Effector memory CD4-positive, alpha-beta T cell (primary cell): ENCODE measurements around the gene ACAA1.

Source experiments
- DNase-seq, 3 donors: peaks; one replicate each; pipeline ENCODE4 v3.0.0-alpha.2; 2020
- H3K27ac ChIP-seq: 2 replicates; pipeline ENCODE4 v1.7.0; 2013; ENCODE audit warnings: mild to moderate bottlenecking, low read length, moderate library complexity; ENCODE audit not compliant: insufficient read depth, poor library complexity, severe bottlenecking
- H3K27me3 ChIP-seq: replicated peaks from 2 replicates; pipeline ENCODE4 v1.7.0; 2013; ENCODE audit warnings: mild to moderate bottlenecking, low read length; ENCODE audit not compliant: insufficient read depth, control insufficient read depth, poor library complexity, severe bottlenecking
- H3K36me3 ChIP-seq: 2 replicates; pipeline ENCODE4 v1.7.0; 2013; ENCODE audit warnings: mild to moderate bottlenecking, low read length, moderate library complexity; ENCODE audit not compliant: control insufficient read depth, insufficient read depth
- H3K4me1 ChIP-seq: 2 replicates; pipeline ENCODE4 v1.7.0; 2013; ENCODE audit warnings: low read length, mild to moderate bottlenecking; ENCODE audit not compliant: control insufficient read depth, insufficient read depth, poor library complexity, severe bottlenecking
- H3K4me3 ChIP-seq: 2 replicates; pipeline ENCODE4 v1.7.0; 2013; ENCODE audit warnings: low read length, low read depth, mild to moderate bottlenecking; ENCODE audit not compliant: insufficient read depth, poor library complexity, severe bottlenecking
- H3K9me3 ChIP-seq: 2 replicates; pipeline ENCODE4 v1.7.0; 2013; ENCODE audit warnings: mild to moderate bottlenecking, low read length, moderate library complexity; ENCODE audit not compliant: control insufficient read depth
- total RNA-seq, 3 donors: gene quantifications; one replicate each; lab custom pipeline; 2026; lab: John Stamatoyannopoulos, UW

The ACAA1 gene
- total RNA-seq = 32.4 to 43.8 (median 33.9) reads per million in 3 donors

DNA sequence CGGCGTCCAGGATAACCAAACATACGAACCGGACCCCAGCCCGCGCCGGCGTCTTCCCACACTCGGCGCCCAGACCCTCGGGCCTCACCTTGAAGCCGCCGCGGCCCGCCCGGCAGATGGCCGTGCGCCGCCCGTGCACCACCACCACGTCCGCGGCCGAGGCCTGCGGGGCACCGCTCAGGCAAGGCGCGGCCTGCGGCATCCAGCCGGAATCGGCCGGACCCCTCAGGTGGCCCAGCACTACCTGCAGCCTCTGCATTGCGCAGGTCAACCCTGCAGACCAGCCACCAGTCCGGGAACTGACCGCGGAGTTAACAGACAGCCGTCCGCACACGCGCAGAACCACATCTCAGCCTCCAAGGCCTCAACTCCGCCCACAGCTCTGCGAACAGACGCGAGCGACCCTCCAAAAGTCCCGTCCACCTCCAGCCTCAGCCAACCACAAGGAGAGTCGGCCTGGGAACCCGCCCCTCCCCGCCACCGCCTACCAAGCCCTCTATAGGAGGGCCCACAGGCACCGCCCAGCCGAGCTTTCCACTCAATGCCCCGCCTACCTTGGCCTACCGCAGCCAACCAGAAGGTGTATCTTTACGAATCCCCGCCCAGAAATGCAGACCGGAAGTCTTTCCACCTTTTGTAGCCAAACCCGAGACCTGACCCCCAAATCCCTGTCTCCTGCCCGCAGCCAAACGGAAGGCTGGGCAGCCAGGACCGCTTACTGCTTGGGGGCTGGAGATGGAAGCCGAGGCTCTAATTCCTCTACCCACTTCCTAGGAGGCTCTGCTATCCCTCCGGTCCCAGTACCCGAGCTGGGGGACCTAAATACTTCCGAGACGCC is at the start of gene ACAA1:
TSS of gene ACAA1 (minus strand) at position 351 of the 838 bp plus-strand sequence. CDS start at position 259, 92 bp downstream.
- H3K4me1 ChIP-seq = peaks cover 34% of the 10 kb centered on the region
- H3K27ac ChIP-seq = peak within 1 kb of the TSS; percentile 85
- peak within 1 kb of the TSS; percentile 80 for H3K4me3 ChIP-seq
- no peaks in the 10 kb centered on the region for H3K27me3 ChIP-seq
- no peaks in the 10 kb centered on the region for H3K9me3 ChIP-seq
- peaks cover 33% of the 10 kb centered on the region for H3K36me3 ChIP-seq
- DNase-seq = peak; percentile 95 to 96 (median 96)

DNA sequence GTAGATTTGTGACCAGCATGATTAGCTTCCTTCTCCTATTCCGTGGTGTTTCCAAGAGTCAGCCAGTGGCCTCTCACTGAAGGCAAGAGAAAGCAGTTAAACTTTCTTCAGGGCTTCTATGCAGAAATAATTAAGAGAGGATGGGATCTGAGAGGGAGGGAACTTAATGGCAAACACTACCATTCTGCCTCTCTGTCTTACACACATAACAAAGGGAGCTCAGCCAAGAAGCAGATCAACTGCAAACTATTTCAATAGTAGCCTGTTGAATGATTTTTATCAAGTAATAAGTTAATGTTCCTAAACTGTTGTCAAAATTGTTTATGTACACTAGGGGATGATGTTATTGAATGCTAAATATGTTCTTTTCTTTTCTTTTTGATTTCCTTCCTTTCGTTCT is 40.3 kb upstream of the ACAA1 start:
- Histone ChIP-seq H3K4me1 (peaks cover 7% of the 10 kb centered on the region), H3K27me3 (no peaks in the 10 kb centered on the region), H3K27ac (no peak overlapping the region), H3K9me3 (no peaks in the 10 kb centered on the region), H3K4me3 (no peak overlapping the region), H3K36me3 (no peaks in the 10 kb centered on the region)
- DNase-seq = no peak

DNA sequence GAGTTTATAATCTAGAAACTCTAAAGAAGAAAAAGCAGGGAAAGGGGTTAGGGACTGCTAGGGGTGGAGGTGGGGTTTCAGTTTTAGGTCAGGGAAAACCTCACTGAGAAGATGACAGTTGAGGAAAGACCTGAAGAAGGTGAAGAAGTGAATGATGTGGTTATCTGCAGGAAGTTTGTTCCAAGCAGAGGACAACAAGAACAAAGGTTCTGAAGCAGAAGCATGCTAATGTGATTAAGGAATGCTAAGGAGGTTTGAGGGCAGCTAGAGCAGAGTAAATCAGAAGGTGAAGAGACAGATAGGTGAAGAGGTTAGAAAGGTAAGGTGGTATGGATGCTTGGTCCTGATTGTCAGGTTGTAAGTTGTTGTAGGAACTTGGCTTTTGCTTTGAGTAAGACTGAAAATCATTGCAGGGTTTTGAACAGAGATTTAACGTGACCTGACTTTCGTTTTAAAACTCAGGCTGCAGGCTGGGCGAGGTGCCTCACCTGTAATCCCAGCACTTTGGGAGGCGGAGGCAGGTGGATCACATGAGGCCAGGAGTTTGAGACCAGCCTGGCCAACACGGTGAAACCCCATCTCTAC is 37.0 kb upstream of the ACAA1 start:
- no peak overlapping the region for H3K27ac ChIP-seq
- no peak for DNase-seq
- H3K9me3 ChIP-seq = no peaks in the 10 kb centered on the region
- no peaks in the 10 kb centered on the region for H3K36me3 ChIP-seq
- peaks cover 7% of the 10 kb centered on the region for H3K4me1 ChIP-seq
- H3K4me3 ChIP-seq = no peak overlapping the region
- H3K27me3 ChIP-seq = no peaks in the 10 kb centered on the region

- Histone ChIP-seq H3K27ac (no peak overlapping the region), H3K4me3 (no peak overlapping the region), H3K27me3 (no peaks in the 10 kb centered on the region), H3K9me3 (no peaks in the 10 kb centered on the region), H3K36me3 (no peaks in the 10 kb centered on the region), H3K4me1 (peaks cover 14% of the 10 kb centered on the region)
- no peak for DNase-seq
These were observed 34.7 kb upstream of the ACAA1 start for GRCh38 chr3:38171622-38172021.

DNA sequence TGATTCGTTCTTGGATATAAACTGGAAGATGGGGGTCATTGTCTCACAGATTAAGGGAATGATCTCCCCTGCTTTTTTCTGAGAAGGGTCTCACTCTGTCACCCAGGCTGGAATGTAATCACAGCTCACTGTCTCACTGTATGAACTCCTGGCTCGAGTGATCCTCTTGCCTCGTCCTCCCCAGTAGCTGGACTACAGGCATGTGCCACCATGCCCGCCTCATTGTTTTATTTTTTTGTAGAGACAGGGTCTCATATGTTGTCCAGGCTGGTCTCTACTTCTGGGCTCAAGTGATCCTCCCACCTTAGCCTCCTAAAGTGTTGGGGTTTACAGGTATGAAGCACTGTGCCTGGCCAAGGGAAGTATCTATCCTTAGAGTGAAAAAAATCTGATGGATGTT is 33.8 kb upstream of the ACAA1 start:
- no peak for DNase-seq
- H3K4me1 ChIP-seq = peaks cover 14% of the 10 kb centered on the region

GRCh38 chr3:38169027-38169317 is 32.0 kb upstream of the ACAA1 start:
- H3K4me3 ChIP-seq = no peak overlapping the region
- no peak for DNase-seq
- H3K9me3 ChIP-seq = no peaks in the 10 kb centered on the region
- peaks cover 17% of the 10 kb centered on the region for H3K4me1 ChIP-seq
- H3K36me3 ChIP-seq = no peaks in the 10 kb centered on the region
- no peaks in the 10 kb centered on the region for H3K27me3 ChIP-seq
- no peak overlapping the region for H3K27ac ChIP-seq

More for the DNA sequence above, 33.8 kb upstream of the ACAA1 start:
- no peaks in the 10 kb centered on the region for H3K9me3 ChIP-seq
- H3K4me3 ChIP-seq = no peak overlapping the region
- H3K36me3 ChIP-seq = no peaks in the 10 kb centered on the region
- no peak overlapping the region for H3K27ac ChIP-seq
- H3K27me3 ChIP-seq = no peaks in the 10 kb centered on the region

DNA sequence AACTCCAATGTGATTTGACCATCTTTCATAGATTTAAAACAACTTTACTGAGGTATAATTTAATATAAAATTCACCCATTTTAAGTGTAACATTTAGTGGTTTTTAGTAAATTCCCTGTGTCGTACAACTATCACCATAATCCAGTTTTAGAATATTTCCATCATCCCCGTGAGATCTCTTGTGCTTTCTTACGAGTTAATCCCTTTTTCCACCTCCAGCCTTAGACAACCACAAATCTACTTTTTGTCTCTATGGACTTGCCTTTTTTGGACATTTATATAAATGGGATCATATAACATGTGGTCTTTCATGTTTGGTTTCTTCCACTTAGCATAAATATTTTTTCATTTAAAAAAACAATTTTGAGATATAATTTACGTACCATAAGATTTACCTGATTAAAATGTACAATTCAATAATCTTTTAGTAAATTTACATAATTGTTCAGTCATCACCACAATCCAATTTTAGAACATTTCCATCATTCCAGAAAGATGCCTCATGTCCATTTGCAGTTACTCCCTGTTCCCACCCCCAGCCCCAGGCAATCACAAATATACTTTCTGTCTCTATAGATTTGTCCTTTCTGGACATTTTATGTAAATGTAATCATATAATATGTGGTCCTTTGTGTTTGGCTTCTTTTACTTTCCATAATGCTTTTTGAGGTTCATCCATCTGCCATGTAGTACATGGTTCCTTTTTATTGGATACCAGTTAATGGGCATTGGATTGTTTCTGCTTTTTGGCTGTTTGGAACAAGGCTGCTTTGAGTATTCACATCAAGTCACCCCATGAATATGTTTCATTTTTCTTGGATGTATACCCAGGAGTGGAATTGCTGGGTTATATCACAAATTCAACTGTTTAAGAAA is 31.5 kb upstream of the ACAA1 start:
- no peaks in the 10 kb centered on the region for H3K9me3 ChIP-seq
- no peak for DNase-seq
- H3K36me3 ChIP-seq = no peaks in the 10 kb centered on the region
- H3K27me3 ChIP-seq = no peaks in the 10 kb centered on the region
- H3K27ac ChIP-seq = no peak overlapping the region
- H3K4me3 ChIP-seq = no peak overlapping the region
- H3K4me1 ChIP-seq = peaks cover 14% of the 10 kb centered on the region

DNA sequence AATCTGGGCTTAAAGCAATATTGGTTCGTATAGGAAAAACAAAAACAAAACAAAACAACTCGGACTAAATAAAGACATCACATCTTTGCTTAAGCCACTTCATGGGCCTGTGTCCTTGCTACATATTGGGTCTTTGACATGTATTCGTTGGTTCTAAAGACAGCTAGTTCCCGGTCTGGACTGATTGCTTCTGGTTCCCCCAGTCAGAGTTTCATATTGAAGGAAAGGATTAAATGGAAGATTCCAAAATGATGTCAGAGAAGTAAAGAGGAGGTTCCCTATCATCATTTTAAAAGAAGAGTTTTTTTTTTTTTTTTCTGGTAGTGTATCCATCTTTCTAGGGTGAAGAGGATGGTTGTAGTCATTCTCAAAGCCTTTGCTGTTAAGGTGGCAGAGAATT is 30.7 kb upstream of the ACAA1 start:
- peaks cover 10% of the 10 kb centered on the region for H3K4me1 ChIP-seq
- no peaks in the 10 kb centered on the region for H3K27me3 ChIP-seq
- no peak for DNase-seq
- no peaks in the 10 kb centered on the region for H3K36me3 ChIP-seq
- H3K9me3 ChIP-seq = no peaks in the 10 kb centered on the region
- no peak overlapping the region for H3K4me3 ChIP-seq
- H3K27ac ChIP-seq = no peak overlapping the region

DNA sequence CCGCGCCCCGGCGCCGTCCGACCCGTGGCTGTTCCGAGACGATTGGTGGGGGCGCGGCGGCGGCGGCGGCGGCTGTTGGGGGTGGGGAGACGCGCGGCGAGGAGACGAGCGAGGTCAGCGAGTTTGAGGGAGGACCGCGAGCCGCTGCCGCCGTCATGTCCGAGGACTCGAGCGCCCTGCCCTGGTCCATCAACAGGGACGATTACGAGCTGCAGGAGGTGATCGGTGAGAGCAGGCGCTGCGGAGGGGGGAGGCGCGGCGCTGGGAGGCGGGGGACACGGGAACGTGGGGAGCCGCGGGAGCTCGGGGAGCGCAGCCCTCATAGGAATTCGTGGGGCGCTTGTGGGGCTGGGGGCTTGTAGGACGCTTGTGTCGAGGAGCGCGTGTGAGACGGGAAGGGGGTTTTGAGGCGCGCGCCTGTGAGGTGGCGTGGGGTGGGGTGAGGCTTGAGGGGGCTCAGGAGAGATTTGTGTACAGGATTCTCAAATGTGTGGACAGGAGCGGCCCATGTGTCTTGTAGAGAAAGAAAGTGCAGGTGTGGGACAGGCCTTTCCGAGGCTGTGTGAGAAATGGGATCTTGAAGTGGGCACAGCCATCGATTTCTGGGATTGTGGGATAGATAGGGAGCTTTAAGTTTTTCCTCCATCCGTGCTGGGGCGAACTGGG is 28.9 kb upstream of the ACAA1 start:
- H3K27me3 ChIP-seq = no peaks in the 10 kb centered on the region
- H3K27ac ChIP-seq = peak overlapping the region; percentile 98
- peaks cover 10% of the 10 kb centered on the region for H3K4me1 ChIP-seq
- H3K4me3 ChIP-seq = peak overlapping the region; percentile 94
- DNase-seq = no peak
- H3K36me3 ChIP-seq = no peaks in the 10 kb centered on the region
- no peaks in the 10 kb centered on the region for H3K9me3 ChIP-seq
